ENCODE measurements around the gene XCL2.

GRCh38 chr1:168518813-168519212 is 25.0 kb downstream of the XCL2 start:
- no peak for TF ChIP-seq CTCF (IDR thresholded peaks at IDR 0.05 in 8 of 11, conservative IDR thresholded peaks at IDR 0.05 in 3 of 11)
- no peak for TF ChIP-seq POLR2AphosphoS5 (IDR thresholded peaks at IDR 0.05)
